Glutamatergic neuron (in vitro differentiated cells): ENCODE data around the gene SEC16A. TPM values are rescaled to one million over a fixed set of nuclear protein-coding genes. Genes with fewer than 3 reads are reported as not detected.
A peak's percentile ranks its signal among the peaks of the same experiment; 100 is the strongest.

Experiments used
- DNase-seq: peaks from one replicate; pipeline ENCODE4 v3.0.0; 2022
- H3K27ac Mint-ChIP-seq: one replicate; pipeline ENCODE4 v1.8.0; 2020; ENCODE audit warnings: mild to moderate bottlenecking, mixed read lengths, inconsistent platforms; ENCODE audit not compliant: unreplicated experiment
- H3K27me3 Mint-ChIP-seq: one replicate; pipeline ENCODE4 v1.8.0; 2020; ENCODE audit warnings: mild to moderate bottlenecking, moderate library complexity, mixed read lengths, inconsistent platforms; ENCODE audit not compliant: unreplicated experiment
- H3K36me3 Mint-ChIP-seq: one replicate; pipeline ENCODE4 v1.8.0; 2020; ENCODE audit warnings: mild to moderate bottlenecking, mixed read lengths, inconsistent platforms; ENCODE audit not compliant: unreplicated experiment
- H3K4me1 Mint-ChIP-seq: one replicate; pipeline ENCODE4 v1.8.0; 2020; ENCODE audit warnings: mild to moderate bottlenecking, low read depth, mixed read lengths, inconsistent platforms; ENCODE audit not compliant: unreplicated experiment
- H3K4me3 Mint-ChIP-seq: one replicate; pipeline ENCODE4 v1.8.0; 2020; ENCODE audit warnings: mild to moderate bottlenecking, mixed read lengths, inconsistent platforms; ENCODE audit not compliant: unreplicated experiment
- H3K9me3 Mint-ChIP-seq: one replicate; pipeline ENCODE4 v1.8.0; 2020; ENCODE audit warnings: mild to moderate bottlenecking, moderate library complexity, mixed read lengths, inconsistent platforms; ENCODE audit not compliant: unreplicated experiment
- CTCF ChIP-seq: fragments of 200-600 bp; sonication (generic); IDR thresholded peaks from one replicate; pipeline ENCODE4 v1.5.0; 2021; ENCODE audit not compliant: partially characterized antibody, unreplicated experiment
- total RNA-seq: library from RNA; stranded (reverse); fragmentation: NEBNext Ultra II Directional; extraction: Animal tissue kit (Norgen Biotek cat#: 25700); gene quantifications from one replicate; pipeline ENCODE4 v1.2.1, GENCODE V29; 2021; ENCODE audit not compliant: unreplicated experiment

Gene SEC16A
- total RNA-seq, 1 donor from 2014 or later = 74.3 TPM

- no peak for TF ChIP-seq CTCF
- Mint-ChIP-seq H3K9me3 (no peaks in the 10 kb centered on the region), H3K27ac (no peak overlapping the region), H3K4me1 (no peaks in the 10 kb centered on the region), H3K36me3 (no peaks in the 10 kb centered on the region), H3K27me3 (no peaks in the 10 kb centered on the region), H3K4me3 (no peak overlapping the region)
- no peak for DNase-seq
These were observed 19.3 kb downstream of the SEC16A start for GRCh38 chr9:136463578-136463977.

- Mint-ChIP-seq H3K4me3 (peak overlapping the region; percentile 20), H3K27ac (no peak overlapping the region), H3K4me1 (no peaks in the 10 kb centered on the region), H3K36me3 (no peaks in the 10 kb centered on the region), H3K9me3 (no peaks in the 10 kb centered on the region), H3K27me3 (no peaks in the 10 kb centered on the region)
- TF ChIP-seq CTCF = no peak
- DNase-seq = no peak
These were observed 20.2 kb downstream of the SEC16A start for GRCh38 chr9:136462664-136463063.

GRCh38 chr9:136460772-136461325 lies 22.0 kb downstream of the SEC16A start:
- Mint-ChIP-seq H3K27me3 (no peaks in the 10 kb centered on the region), H3K27ac (no peak overlapping the region), H3K9me3 (no peaks in the 10 kb centered on the region), H3K36me3 (no peaks in the 10 kb centered on the region), H3K4me3 (no peak overlapping the region), H3K4me1 (no peaks in the 10 kb centered on the region)
- DNase-seq = no peak
- TF ChIP-seq CTCF = no peak

GRCh38 chr9:136459425-136459824 lies 23.4 kb downstream of the SEC16A start:
- Mint-ChIP-seq H3K36me3 (no peaks in the 10 kb centered on the region), H3K9me3 (no peaks in the 10 kb centered on the region), H3K27ac (no peak overlapping the region), H3K4me3 (no peak overlapping the region), H3K4me1 (no peaks in the 10 kb centered on the region), H3K27me3 (peaks cover 4% of the 10 kb centered on the region)
- no peak for TF ChIP-seq CTCF
- DNase-seq = no peak

GRCh38 chr9:136457326-136457725 lies 25.5 kb downstream of the SEC16A start:
- Mint-ChIP-seq H3K27me3 (peaks cover 4% of the 10 kb centered on the region), H3K4me1 (no peaks in the 10 kb centered on the region), H3K4me3 (no peak overlapping the region), H3K27ac (no peak overlapping the region), H3K9me3 (no peaks in the 10 kb centered on the region), H3K36me3 (no peaks in the 10 kb centered on the region)
- no peak for DNase-seq
- TF ChIP-seq CTCF = no peak
